MCF 10A (cell line): ENCODE data around the gene TRIM33. TPM values are rescaled to one million over a fixed set of nuclear protein-coding genes. Genes with fewer than 3 reads are reported as not detected.
"Not testable (repeated sequence)": the region's sequence is repeated elsewhere in the genome, so short reads cannot be mapped to it uniquely, and the experiment has no call there.

Experiments
- BruUV-seq: library from RNA; stranded (reverse); fragments of 400-500 nt; replicated peaks from 2 replicates; lab custom pipeline; 2021; lab: Mats Ljungman, UMichigan
- CTCF ChIA-PET: fragments of 300-600 bp; sonication (Branson Sonifier 250); formaldehyde crosslinking; extraction: SDS; loops from one replicate; lab custom pipeline; 2021; ENCODE audit warnings: antibody characterized with exemption, inconsistent platforms; lab: Yijun Ruan, JAX
- POLR2A ChIA-PET: fragments of 300-600, 350-650 bp; sonication (Branson Sonifier 250); formaldehyde crosslinking; extraction: SDS; loops from one replicate; lab custom pipeline; 2020; ENCODE audit warnings: antibody characterized with exemption, inconsistent platforms; lab: Yijun Ruan, JAX
- DNase-seq: peaks from one replicate; pipeline ENCODE4 v3.0.0-alpha.2; 2018; ENCODE audit not compliant: unreplicated experiment
- H3K27ac Mint-ChIP-seq: one replicate; pipeline ENCODE4 v1.8.0; 2022; ENCODE audit warnings: mild to moderate bottlenecking, low read depth, mixed read lengths; ENCODE audit not compliant: unreplicated experiment
- H3K27me3 Mint-ChIP-seq: one replicate; pipeline ENCODE4 v1.8.0; 2022; ENCODE audit warnings: mixed read lengths; ENCODE audit not compliant: insufficient read depth, unreplicated experiment
- H3K36me3 Mint-ChIP-seq: one replicate; pipeline ENCODE4 v1.8.0; 2022; ENCODE audit warnings: mild to moderate bottlenecking, moderate library complexity, mixed read lengths; ENCODE audit not compliant: insufficient read depth, unreplicated experiment
- H3K4me1 Mint-ChIP-seq: one replicate; pipeline ENCODE4 v1.8.0; 2022; ENCODE audit warnings: mixed read lengths; ENCODE audit not compliant: insufficient read depth, unreplicated experiment
- H3K4me3 Mint-ChIP-seq: one replicate; pipeline ENCODE4 v1.8.0; 2022; ENCODE audit warnings: mild to moderate bottlenecking, moderate library complexity, mixed read lengths; ENCODE audit not compliant: unreplicated experiment
- H3K9me3 Mint-ChIP-seq: one replicate; pipeline ENCODE4 v1.8.0; 2022; ENCODE audit warnings: mixed read lengths; ENCODE audit not compliant: unreplicated experiment
- CTCF ChIP-seq: fragments of 200-600 bp; IDR thresholded peaks from one replicate; pipeline ENCODE4 v1.8.0; 2022; ENCODE audit warnings: antibody characterized with exemption, mild to moderate bottlenecking; ENCODE audit not compliant: unreplicated experiment
- intact Hi-C: fragments of 100-400 bp; cut with micrococcal nuclease; formaldehyde crosslinking; loops from 2 replicates; pipeline ENCODE4 v1.14.1; 2022
- total RNA-seq: library from RNA; stranded (reverse); gene quantifications from 2 replicates; pipeline ENCODE4 v1.2.3, GENCODE V29; 2022

The TRIM33 gene
- total RNA-seq, 1 experiment from 2014 or later: 33.2 TPM

GRCh38 chr1:114395863-114396262, 115.1 kb downstream of the TRIM33 start:
- no peaks in the 10 kb centered on the region for H3K4me1 Mint-ChIP-seq
- H3K4me3 Mint-ChIP-seq: no peak overlapping the region
- no peak for DNase-seq
- H3K27ac Mint-ChIP-seq: no peak overlapping the region
- H3K9me3 Mint-ChIP-seq: no peaks in the 10 kb centered on the region
- TF ChIP-seq CTCF: no peak
- H3K27me3 Mint-ChIP-seq: no peaks in the 10 kb centered on the region
- ChIA-PET POLR2A (no interaction called here), CTCF (no interaction called here)
- BruUV-seq: no TSS peak
- intact Hi-C loops: no loop called here
- H3K36me3 Mint-ChIP-seq: peaks cover 81% of the 10 kb centered on the region

DNA sequence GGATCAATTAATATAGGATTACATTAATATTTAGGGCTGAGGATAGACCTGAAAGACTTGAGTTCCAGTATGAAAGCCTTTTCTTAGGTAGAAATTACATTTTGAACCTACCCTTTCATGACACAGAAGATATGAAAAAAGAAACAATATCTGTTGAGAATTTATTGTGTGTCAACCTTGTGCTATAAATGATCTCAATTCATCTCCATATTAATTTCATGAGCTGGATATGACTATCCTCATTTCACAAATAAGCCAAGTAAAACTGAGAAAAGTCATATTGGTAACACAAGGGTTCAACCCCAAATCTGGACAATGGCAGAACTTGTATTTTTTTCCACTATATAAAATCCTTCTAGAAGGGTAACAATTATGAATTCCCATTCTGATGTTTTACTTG, 120.0 kb downstream of the TRIM33 start:
- DNase-seq: no peak
- no peaks in the 10 kb centered on the region for H3K27me3 Mint-ChIP-seq
- BruUV-seq: no TSS peak
- no peaks in the 10 kb centered on the region for H3K9me3 Mint-ChIP-seq
- ChIA-PET CTCF (interaction anchor here (0.6 to 1.0 kb wide), 2 partner anchors 164 to 169 kb away, joined by 3 read pairs; no protein-coding TSS in a partner anchor), POLR2A (interaction anchor here (1.2 to 1.4 kb wide), 4 partner anchors 13 to 168 kb away, joined by 4 to 5 read pairs (median 4); no protein-coding TSS in a partner anchor)
- no peak for TF ChIP-seq CTCF
- H3K36me3 Mint-ChIP-seq: peaks cover 52% of the 10 kb centered on the region
- H3K4me3 Mint-ChIP-seq: no peak overlapping the region
- intact Hi-C loops: no loop called here
- no peaks in the 10 kb centered on the region for H3K4me1 Mint-ChIP-seq
- no peak overlapping the region for H3K27ac Mint-ChIP-seq

GRCh38 chr1:114390361-114390760, 120.6 kb downstream of the TRIM33 start:
- no peak for TF ChIP-seq CTCF
- no peaks in the 10 kb centered on the region for H3K27me3 Mint-ChIP-seq
- POLR2A ChIA-PET: interaction anchor here (0.6 to 1.4 kb wide), 5 partner anchors 9 to 43 kb away, joined by 3 to 5 read pairs (median 3); no protein-coding TSS in a partner anchor
- CTCF ChIA-PET: interaction anchor here (0.6 to 1.0 kb wide), 2 partner anchors 170 to 411 kb away, joined by 3 read pairs; partner anchors contain the start of gene OLFML3
- no peaks in the 10 kb centered on the region for H3K4me1 Mint-ChIP-seq
- no peak overlapping the region for H3K4me3 Mint-ChIP-seq
- H3K27ac Mint-ChIP-seq: no peak overlapping the region
- no peaks in the 10 kb centered on the region for H3K9me3 Mint-ChIP-seq
- intact Hi-C loops: no loop called here
- H3K36me3 Mint-ChIP-seq: peaks cover 46% of the 10 kb centered on the region
- BruUV-seq: no TSS peak
- no peak for DNase-seq

DNA sequence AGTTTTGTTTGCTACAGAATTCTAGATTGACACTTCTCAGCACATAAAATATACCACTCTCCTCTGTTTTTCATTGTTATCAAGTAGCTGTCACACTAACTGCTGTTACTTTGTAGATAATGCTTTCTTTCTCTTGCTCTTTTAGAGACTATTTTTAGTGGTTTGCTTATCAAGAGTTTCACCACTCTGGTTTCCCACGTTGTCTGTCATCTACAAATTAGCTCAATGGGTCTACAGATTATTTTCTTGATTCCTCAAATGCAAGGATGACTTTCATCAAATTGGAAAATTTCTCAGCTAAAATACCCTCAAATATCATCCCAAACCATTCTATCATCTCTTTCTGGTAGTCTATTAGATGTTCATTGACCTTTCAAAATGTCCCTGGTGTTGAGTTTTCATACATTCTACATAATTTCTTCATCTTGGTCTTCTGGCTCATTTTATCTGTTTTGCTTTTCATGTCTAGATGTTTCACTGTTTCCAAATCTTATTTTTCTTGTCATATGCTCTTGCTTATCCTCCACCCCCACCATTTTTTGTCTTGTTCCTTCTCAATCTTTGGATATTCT, 122.5 kb downstream of the TRIM33 start:
- Mint-ChIP-seq H3K27me3 (no peaks in the 10 kb centered on the region), H3K4me1 (no peaks in the 10 kb centered on the region), H3K9me3 (no peaks in the 10 kb centered on the region), H3K4me3 (no peak overlapping the region), H3K36me3 (peaks cover 30% of the 10 kb centered on the region), H3K27ac (no peak overlapping the region)
- no TSS peak for BruUV-seq
- no peak for TF ChIP-seq CTCF
- ChIA-PET POLR2A (no interaction called here), CTCF (no interaction called here)
- intact Hi-C loops: no loop called here
- no peak for DNase-seq

DNA sequence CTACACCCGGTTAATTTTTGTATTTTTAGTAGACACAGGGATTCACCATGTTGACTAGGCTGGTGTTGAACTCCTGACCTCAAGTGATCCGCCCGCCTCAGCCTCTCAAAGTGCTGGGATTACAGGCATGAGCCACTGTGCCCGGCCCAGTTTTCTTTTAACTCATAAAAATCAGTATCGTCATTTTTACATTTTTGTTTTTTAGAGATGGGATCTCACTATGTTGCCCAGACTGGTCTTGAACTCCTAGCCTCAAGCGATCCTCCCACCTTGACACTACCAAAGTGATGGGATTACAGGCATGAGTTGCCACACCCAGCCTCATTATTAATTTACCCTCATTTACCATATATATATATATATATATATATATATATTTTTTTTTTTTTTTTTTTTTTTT, 123.4 kb downstream of the TRIM33 start:
- BruUV-seq, H3K27ac Mint-ChIP-seq, DNase-seq, H3K4me3 Mint-ChIP-seq, H3K27me3 Mint-ChIP-seq, H3K9me3 Mint-ChIP-seq, H3K4me1 Mint-ChIP-seq, intact Hi-C loops: not testable (repeated sequence)
- ChIA-PET CTCF (interaction anchor here (0.8 to 1.2 kb wide), 3 partner anchors 9 to 41 kb away, joined by 3 to 4 read pairs (median 4); no protein-coding TSS in a partner anchor), POLR2A (interaction anchor here (1.2 kb wide), 1 partner anchor 12 kb away, joined by 3 read pairs; no protein-coding TSS in a partner anchor)
- peaks cover 21% of the 10 kb centered on the region for H3K36me3 Mint-ChIP-seq
